NCI-H1694 treated with DMSO at 0.1 percent for 48 hours (cell line): ENCODE results near the gene TRERF1.

ENCODE experiments used
- DNase-seq: peaks from one replicate; lab custom pipeline; 2025; lab: John Stamatoyannopoulos, UW

TRERF1 gene

GRCh38 chr6:42366999-42367352 is 84.8 kb downstream of the TRERF1 start:
- DNase-seq, result no peak

- no peak for DNase-seq
Measured at GRCh38 chr6:42366011-42366705, 85.6 kb downstream of the TRERF1 start.

DNA sequence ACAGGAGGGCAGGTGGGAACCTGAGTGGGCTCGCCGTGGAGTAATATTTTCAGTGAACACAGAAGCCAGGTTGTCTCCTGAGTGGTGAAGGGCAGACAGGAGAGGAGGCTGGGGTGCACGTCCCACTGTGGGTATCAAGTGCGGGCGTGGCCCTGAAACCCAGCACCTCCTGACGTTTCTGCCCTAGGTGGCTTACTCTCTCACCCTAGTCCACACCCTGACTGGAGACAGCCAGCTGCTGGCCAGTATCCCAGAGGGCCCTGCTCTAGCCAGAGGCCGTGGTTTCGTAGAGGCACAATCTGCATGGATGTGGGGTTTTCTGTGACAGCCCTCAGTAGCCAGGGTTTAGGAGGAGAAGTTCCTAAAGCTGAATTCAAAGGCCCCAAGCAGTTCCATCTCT is 86.7 kb downstream of the TRERF1 start:
- DNase-seq, result no peak

DNA sequence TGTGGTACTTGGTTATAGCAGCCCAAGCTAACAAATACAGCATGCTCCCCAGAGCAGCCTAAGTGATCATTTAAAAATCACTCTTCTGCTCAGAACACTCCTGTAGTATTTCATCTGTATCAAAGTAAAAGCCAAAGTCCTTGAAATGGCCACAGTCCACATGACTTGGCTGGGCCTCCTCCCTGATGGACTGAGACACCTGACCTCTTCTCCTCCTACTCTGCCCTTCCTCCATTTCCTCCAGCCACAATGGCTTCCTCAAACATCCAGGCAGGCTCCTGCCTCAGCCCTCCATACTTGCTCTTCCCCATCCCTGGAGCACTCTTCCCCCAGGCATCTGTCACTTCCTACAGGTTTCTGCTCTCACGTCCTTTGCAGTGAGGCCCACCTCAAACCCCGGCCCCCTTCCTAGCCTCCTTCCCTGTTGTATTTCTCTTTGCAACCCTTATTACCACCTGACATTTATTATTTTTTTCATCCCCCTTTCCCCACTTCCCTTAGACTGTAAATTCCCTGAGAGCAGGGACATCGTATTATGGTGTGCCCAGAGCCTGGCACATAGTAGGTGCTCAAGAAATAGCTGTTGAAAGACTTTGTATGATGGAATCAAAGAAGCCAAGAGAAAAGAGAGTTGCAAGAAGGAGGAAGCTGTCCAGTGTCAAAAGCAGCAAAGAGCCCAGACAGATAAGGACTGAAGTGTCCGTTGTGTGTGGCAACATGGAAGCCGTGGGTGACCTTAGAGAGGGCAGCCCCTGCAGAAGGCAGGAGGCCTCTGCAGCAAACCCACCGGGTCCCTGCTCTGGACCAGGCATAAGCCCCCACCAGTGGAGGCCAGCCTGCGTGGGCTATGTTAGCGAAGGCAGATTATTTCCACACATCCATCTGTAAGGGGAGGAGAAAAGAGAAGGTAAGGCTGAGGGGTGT is 87.5 kb downstream of the TRERF1 start:
- DNase-seq, result no peak

- DNase-seq, result no peak
Measured at GRCh38 chr6:42361036-42361435, 90.7 kb downstream of the TRERF1 start.

GRCh38 chr6:42359021-42359420 is 92.7 kb downstream of the TRERF1 start:
- DNase-seq, result no peak

DNA sequence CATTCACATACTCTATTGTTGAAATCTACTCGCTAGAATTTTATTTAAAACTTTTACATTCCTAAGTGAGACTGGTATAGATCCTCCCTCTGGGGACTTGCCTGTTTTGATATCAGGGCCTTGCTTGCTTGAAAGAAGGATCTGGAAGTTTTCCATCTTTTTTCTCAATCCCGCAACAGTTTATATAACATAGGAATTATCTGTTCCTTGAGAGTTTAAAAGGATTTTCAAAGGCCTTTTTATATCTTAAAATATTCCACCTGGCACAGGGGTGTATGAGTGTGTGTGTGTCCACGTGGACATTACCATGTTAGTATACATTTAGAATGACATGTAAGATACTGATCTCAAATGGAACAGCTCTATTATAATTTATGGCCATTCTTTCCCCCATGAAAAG is 96.3 kb downstream of the TRERF1 start:
- DNase-seq, result no peak

- DNase-seq, result no peak
Measured at GRCh38 chr6:42354702-42355101, 97.0 kb downstream of the TRERF1 start.

DNA sequence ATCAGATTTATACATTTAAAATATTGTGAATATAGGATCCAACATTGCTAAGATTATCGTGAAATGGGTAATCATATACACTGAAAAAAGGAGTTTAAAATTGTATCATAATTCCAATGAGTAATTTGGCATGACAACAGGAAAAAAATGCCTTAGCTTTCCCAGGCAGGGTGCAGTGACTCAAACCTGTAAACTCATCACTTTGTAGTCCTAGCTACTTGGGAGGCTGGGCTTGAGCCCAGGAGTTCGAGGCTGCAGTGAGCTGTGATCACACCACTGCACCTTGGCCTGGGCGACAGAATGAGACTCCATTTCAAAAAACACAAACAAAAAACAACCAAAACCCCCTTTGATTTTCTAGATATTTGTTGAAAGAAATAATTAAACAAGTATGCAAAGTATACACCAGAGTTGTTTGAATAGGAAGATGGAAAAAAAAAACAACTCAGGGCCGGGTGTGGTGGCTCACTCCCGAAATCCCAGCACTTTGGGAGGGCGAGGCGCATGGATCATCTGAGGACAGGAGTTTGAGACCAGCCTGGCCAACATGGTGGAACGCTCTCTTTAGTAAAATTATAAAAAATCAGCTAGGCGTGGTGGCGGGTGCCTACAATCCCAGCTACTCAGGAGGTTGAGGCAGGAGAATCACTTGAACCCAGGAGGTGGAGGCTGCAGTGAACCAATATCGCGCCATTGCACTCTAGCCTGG is 98.7 kb downstream of the TRERF1 start:
- DNase-seq, result no peak

- DNase-seq, result peak; percentile 59
Measured at GRCh38 chr6:42350911-42351310, 100.8 kb downstream of the TRERF1 start.

GRCh38 chr6:42349753-42350511 is 101.8 kb downstream of the TRERF1 start:
- DNase-seq, result peak; percentile 62

GRCh38 chr6:42347456-42347855 is 104.3 kb downstream of the TRERF1 start:
- DNase-seq, result no peak

- no peak for DNase-seq
Measured at GRCh38 chr6:42345696-42346416, 105.9 kb downstream of the TRERF1 start.

DNA sequence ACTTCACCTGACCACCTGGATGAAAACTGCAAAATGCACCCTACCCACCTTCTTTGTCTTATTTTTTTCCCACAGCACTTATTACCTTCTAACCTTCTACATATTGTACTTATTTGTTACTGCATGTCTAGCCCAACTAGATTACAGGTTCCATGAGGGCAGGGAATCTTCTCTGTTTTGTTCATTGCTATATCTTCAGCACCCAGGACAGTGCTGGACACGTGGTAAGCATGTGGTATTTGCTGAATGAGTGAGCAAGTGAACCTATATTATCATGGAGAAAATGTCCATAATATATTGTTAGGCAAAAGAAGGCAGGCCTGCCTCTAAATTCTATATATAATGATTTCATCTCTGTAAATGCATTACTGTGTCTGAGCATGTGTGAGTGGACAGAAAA is 107.0 kb downstream of the TRERF1 start:
- DNase-seq, result no peak

GRCh38 chr6:42341771-42342553 is 109.8 kb downstream of the TRERF1 start:
- no peak for DNase-seq

GRCh38 chr6:42341221-42341620 is 110.5 kb downstream of the TRERF1 start:
- no peak for DNase-seq

GRCh38 chr6:42340511-42340910 is 111.2 kb downstream of the TRERF1 start:
- no peak for DNase-seq

- DNase-seq, result no peak
Measured at GRCh38 chr6:42339991-42340401, 111.7 kb downstream of the TRERF1 start.

GRCh38 chr6:42338744-42339222 is 112.9 kb downstream of the TRERF1 start:
- no peak for DNase-seq

DNA sequence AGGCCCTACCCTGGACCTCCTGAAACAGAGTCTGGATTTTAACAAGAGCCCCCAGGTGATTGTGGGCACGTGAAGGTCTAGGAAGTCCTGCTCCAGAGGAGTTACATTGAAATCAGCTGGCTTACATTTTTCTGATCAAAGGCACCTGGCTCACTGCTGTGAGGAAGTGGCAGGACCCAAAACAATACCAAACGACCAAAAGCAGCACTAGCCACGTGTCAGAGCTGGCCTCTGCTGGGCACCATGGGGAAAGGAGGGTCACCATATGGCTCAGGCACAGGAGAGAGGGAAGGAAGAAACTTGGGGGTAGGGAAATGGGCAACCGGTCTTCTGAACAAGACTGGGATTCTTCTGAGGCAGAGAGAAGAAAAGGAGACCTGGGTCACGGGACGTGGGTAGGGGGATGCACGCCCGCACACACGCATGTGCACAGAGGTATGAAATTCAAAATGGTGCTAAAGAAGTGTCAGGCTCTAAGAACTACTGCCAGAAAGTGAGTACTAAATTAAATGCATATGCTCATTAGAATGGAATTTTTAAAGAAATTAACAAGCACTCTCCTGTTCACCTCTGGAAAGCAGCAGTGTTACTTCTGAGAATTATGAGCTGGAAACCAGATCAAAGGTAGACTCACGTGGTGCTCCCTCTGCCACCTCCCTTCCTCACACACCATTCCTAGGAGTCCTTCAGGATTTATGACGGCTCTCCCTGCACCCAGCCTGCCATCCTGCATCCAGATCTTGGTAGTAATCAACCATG is 113.6 kb downstream of the TRERF1 start:
- DNase-seq, result no peak
